IMR-90 (cell line): ENCODE results near the gene BASP1. TPM values are rescaled to one million over a fixed set of nuclear protein-coding genes. Genes with fewer than 3 reads are reported as not detected.

Experiments used
- ATAC-seq: fragments of 200-7000 bp; cut with Tn5 transposase; 2 replicates; pipeline ENCODE4 v1.9.1; 2020; ENCODE audit warnings: low read depth, mild to moderate bottlenecking, moderate library complexity
- BruUV-seq: library from RNA; stranded (reverse); fragments of 400-500 nt; replicated peaks from 2 replicates; lab custom pipeline; 2021; lab: Mats Ljungman, UMichigan
- CTCF ChIA-PET: fragments of 300-600 bp; formaldehyde crosslinking; extraction: SDS; loops from one replicate; lab custom pipeline; 2021; ENCODE audit warnings: antibody characterized with exemption; lab: Yijun Ruan, JAX
- POLR2A ChIA-PET: fragments of 300-600 bp; sonication (Branson Sonifier 250); formaldehyde crosslinking; loops from one replicate; lab custom pipeline; 2022; ENCODE audit warnings: antibody characterized with exemption; ENCODE audit not compliant: unreplicated experiment; lab: Charles Lee
- DNase-seq: peaks from one replicate; pipeline ENCODE4 v3.0.0; 2013
- H2AFZ ChIP-seq: replicated peaks from 2 replicates; pipeline ENCODE3; 2013; ENCODE audit warnings: low read length, mild to moderate bottlenecking; ENCODE audit not compliant: poor library complexity
- H2AK5ac ChIP-seq: 2 replicates; pipeline ENCODE4 v1.6.1; 2013; ENCODE audit warnings: low read depth, low read length, inconsistent platforms
- H2AK9ac ChIP-seq: replicated peaks from 2 replicates; pipeline ENCODE3; 2013; ENCODE audit warnings: mild to moderate bottlenecking, low read depth, low read length, moderate library complexity; ENCODE audit not compliant: poor library complexity
- H2BK120ac ChIP-seq: 2 replicates; pipeline ENCODE4 v1.6.1; 2013; ENCODE audit warnings: low read depth, low read length, inconsistent platforms
- H2BK15ac ChIP-seq: 3 replicates; pipeline ENCODE4 v1.6.1; 2013; ENCODE audit warnings: low read depth, low read length, inconsistent platforms
- H2BK20ac ChIP-seq: 2 replicates; pipeline ENCODE4 v1.6.1; 2013; ENCODE audit warnings: low read depth, mild to moderate bottlenecking, inconsistent platforms, low read length, moderate library complexity
- H2BK5ac ChIP-seq: 2 replicates; pipeline ENCODE4 v1.6.1; 2013; ENCODE audit warnings: mild to moderate bottlenecking, low read depth, low read length, inconsistent platforms; ENCODE audit not compliant: poor library complexity, severe bottlenecking
- H3K14ac ChIP-seq: replicated peaks from 2 replicates; pipeline ENCODE4 v1.6.1; 2013; ENCODE audit warnings: low read depth, low read length, inconsistent platforms
- H3K18ac ChIP-seq: 2 replicates; pipeline ENCODE4 v1.6.1; 2013; ENCODE audit warnings: low read depth, low read length, control low read depth
- H3K23ac ChIP-seq: 2 replicates; pipeline ENCODE4 v1.6.1; 2013; ENCODE audit warnings: low read depth, low read length, inconsistent platforms
- H3K27ac ChIP-seq: 2 replicates; pipeline ENCODE4 v1.5.1; 2013; ENCODE audit warnings: mild to moderate bottlenecking, control low read depth, low read length; ENCODE audit not compliant: insufficient read depth
- H3K27me3 ChIP-seq: 2 replicates; pipeline ENCODE4 v1.6.1; 2013; ENCODE audit warnings: low read length; ENCODE audit not compliant: control insufficient read depth, insufficient read depth
- H3K36me3 ChIP-seq: 2 replicates; pipeline ENCODE4 v1.6.1; 2013; ENCODE audit warnings: low read length, mixed read lengths; ENCODE audit not compliant: control insufficient read depth, insufficient read depth
- H3K4ac ChIP-seq: 2 replicates; pipeline ENCODE4 v1.6.1; 2013; ENCODE audit warnings: low read depth, low read length, inconsistent platforms
- H3K4me1 ChIP-seq: 2 replicates; pipeline ENCODE4 v1.6.1; 2013; ENCODE audit warnings: low read length, mixed read lengths; ENCODE audit not compliant: control insufficient read depth, insufficient read depth
- H3K4me2 ChIP-seq: 2 replicates; pipeline ENCODE4 v1.6.1; 2013; ENCODE audit warnings: low read depth, mild to moderate bottlenecking, control low read depth, low read length, moderate library complexity
- H3K4me3 ChIP-seq: 2 replicates; pipeline ENCODE4 v1.5.1; 2013; ENCODE audit warnings: low read depth, mild to moderate bottlenecking, control low read depth, low read length, moderate library complexity; ENCODE audit not compliant: insufficient read depth
- H3K56ac ChIP-seq: 2 replicates; pipeline ENCODE4 v1.6.1; 2013; ENCODE audit warnings: low read length, inconsistent platforms; ENCODE audit not compliant: insufficient read depth; ENCODE audit errors: extremely low read depth
- H3K79me1 ChIP-seq, 2 experiments: 2 replicates each; pipeline ENCODE4 v1.6.1; 2013; ENCODE audit warnings: low read length in 2 of 2, inconsistent platforms in 1 of 2, low read depth in 1 of 2
- H3K9ac ChIP-seq: 2 replicates; pipeline ENCODE4 v1.6.1; 2013; ENCODE audit warnings: low read depth, low read length, control low read depth
- H3K9me1 ChIP-seq: 2 replicates; pipeline ENCODE4 v1.6.1; 2013; ENCODE audit warnings: low read length, inconsistent platforms; ENCODE audit not compliant: insufficient read depth
- H3K9me3 ChIP-seq: 2 replicates; pipeline ENCODE4 v1.6.1; 2013; ENCODE audit warnings: low read length; ENCODE audit not compliant: control insufficient read depth, insufficient read depth
- H4K20me1 ChIP-seq: 2 replicates; pipeline ENCODE4 v1.6.1; 2013; ENCODE audit warnings: low read length, inconsistent platforms; ENCODE audit not compliant: insufficient read depth
- H4K5ac ChIP-seq: 2 replicates; pipeline ENCODE4 v1.6.1; 2013; ENCODE audit warnings: mild to moderate bottlenecking, low read depth, low read length, control low read depth
- H4K8ac ChIP-seq, 2 experiments: 2 replicates each; pipeline ENCODE4 v1.6.1; 2013; ENCODE audit warnings: low read depth in 2 of 2, low read length in 2 of 2, control low read depth in 1 of 2, inconsistent platforms in 1 of 2
- H4K91ac ChIP-seq: 2 replicates; pipeline ENCODE4 v1.6.1; 2013; ENCODE audit warnings: low read depth, low read length, inconsistent platforms; ENCODE audit not compliant: insufficient read depth
- BHLHE40 ChIP-seq: fragments of 150-350 bp; IDR thresholded peaks from 2 replicates; pipeline ENCODE4 v1.6.1; 2016; ENCODE audit warnings: mild to moderate bottlenecking, low read depth, low read length
- CEBPB ChIP-seq: IDR thresholded peaks from 2 replicates; pipeline ENCODE4 v1.6.1; 2012; ENCODE audit warnings: low read depth, low read length, improper control_type of control experiment
- CHD1 ChIP-seq: IDR thresholded peaks from 2 replicates; pipeline ENCODE4 v1.6.1; 2012; ENCODE audit warnings: low read depth, low read length, improper control_type of control experiment
- CTCF ChIP-seq: conservative IDR thresholded peaks from 2 replicates; pipeline ENCODE4 v1.5.1; 2012; ENCODE audit warnings: mild to moderate bottlenecking, low read depth, low read length, improper control_type of control experiment
- FOS ChIP-seq: fragments of 150-350 bp; IDR thresholded peaks from 2 replicates; pipeline ENCODE4 v1.6.1; 2016; ENCODE audit warnings: low read depth, low read length
- MAZ ChIP-seq: IDR thresholded peaks from 2 replicates; pipeline ENCODE4 v1.6.1; 2012; ENCODE audit warnings: low read depth, mild to moderate bottlenecking, low read length, improper control_type of control experiment, moderate library complexity, borderline replicate concordance
- POLR2A ChIP-seq: IDR thresholded peaks from 2 replicates; pipeline ENCODE4 v1.6.1; 2012; ENCODE audit warnings: mild to moderate bottlenecking, low read depth, low read length
- RAD21 ChIP-seq: IDR thresholded peaks from 2 replicates; pipeline ENCODE4 v1.6.1; 2012; ENCODE audit warnings: low read length, improper control_type of control experiment
- SMC3 ChIP-seq: fragments of 150-350 bp; IDR thresholded peaks from 2 replicates; pipeline ENCODE4 v1.6.1; 2016; ENCODE audit warnings: low read depth, mild to moderate bottlenecking, antibody characterized with exemption, low read length, moderate library complexity
- WGBS, 2 experiments: methylation state at CpG; one replicate each; pipeline versions ENCODE4 v1.1.5 to v1.1.7; 2013; ENCODE audit warnings: missing lambda C conversion rate in 2 of 2; ENCODE audit not compliant: insufficient read length in 1 of 2; ENCODE audit errors: extremely low coverage in 2 of 2; 5-methylcytosine and 5-hydroxymethylcytosine counted together
- dilution Hi-C: fragments of 300-500 bp; cut with HindIII; formaldehyde crosslinking; loops from one replicate; pipeline ENCODE4 v1.14.3; 2018; ENCODE audit warnings: low sequenced_read_pairs; ENCODE audit not compliant: unreplicated experiment
- in situ Hi-C: fragments of 300-500 bp; cut with MboI; formaldehyde crosslinking; loops from 3 replicates; pipeline ENCODE4 v1.14.3; 2019; ENCODE audit warnings: low sequenced_read_pairs, inconsistent platforms, mixed read lengths
- intact Hi-C: fragments of 100-400 bp; cut with micrococcal nuclease; formaldehyde crosslinking; loops from 2 replicates; pipeline ENCODE4 v1.10.0; 2022
- polyA plus RNA-seq, 3 experiments: library from polyadenylated mRNA; depleted of rRNA; stranded (reverse); fragments of >200 nt; gene quantifications; 2 replicates each; pipeline ENCODE4 v1.2.3, GENCODE V29; 2012; ENCODE audit warnings: low replicate concordance in 1 of 3
- total RNA-seq: library from RNA; depleted of rRNA; stranded (reverse); fragments of >200 nt; gene quantifications from 2 replicates; pipeline ENCODE4 v1.2.3, GENCODE V29; 2012
- TF ChIP-seq, protein P1 (sequence below): fragments of 150-350 bp; IDR thresholded peaks from 2 replicates; pipeline ENCODE4 v1.6.1; 2017; ENCODE audit warnings: mild to moderate bottlenecking, antibody characterized with exemption, low read length, low read depth
- TF ChIP-seq, protein P2 (sequence below): fragments of 150-350 bp; IDR thresholded peaks from 2 replicates; pipeline ENCODE4 v1.6.1; 2016; ENCODE audit warnings: low read depth, mild to moderate bottlenecking, low read length, moderate library complexity, borderline replicate concordance

The BASP1 gene
- total and polyA plus RNA-seq, 2 of the 4 experiments (the other 2 are of a cell fraction) = 39.6 to 103 TPM

DNA sequence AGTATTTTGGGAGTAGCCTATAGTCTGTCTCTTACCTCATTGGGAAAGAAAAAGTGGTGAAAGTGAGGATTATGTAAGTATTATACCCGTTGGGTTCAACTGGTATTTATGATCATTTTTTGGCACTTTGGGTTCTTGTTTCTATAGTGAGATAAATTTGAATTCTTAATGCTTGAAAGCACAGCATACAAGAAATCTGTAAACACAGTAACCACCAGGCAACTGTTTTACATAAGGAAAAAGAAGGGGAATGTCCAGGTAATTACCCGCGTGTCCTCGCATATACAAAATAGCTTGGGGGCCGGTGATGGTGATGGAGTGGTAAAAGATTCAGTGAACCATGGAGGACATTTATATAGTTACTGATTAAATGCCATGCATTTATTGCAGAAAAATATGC is 60.5 kb downstream of the BASP1 start:
- Histone ChIP-seq H3K23ac (no peak overlapping the region), H3K9me3 (no peaks in the 10 kb centered on the region), H3K56ac (no peak overlapping the region), H4K20me1 (peaks cover 24% of the 10 kb centered on the region), H3K79me1 (peaks cover 14 to 35% of the 10 kb centered on the region in 2 experiments), H3K4me3 (no peak overlapping the region), H3K9me1 (no peaks in the 10 kb centered on the region), H3K4ac (no peak overlapping the region), H2AK5ac (no peak overlapping the region), H3K18ac (no peak overlapping the region), H3K27ac (no peak overlapping the region), H3K4me2 (no peak overlapping the region), H3K27me3 (no peaks in the 10 kb centered on the region), H2BK15ac (no peak overlapping the region), H4K91ac (no peak overlapping the region), H2BK5ac (no peak overlapping the region), H2AK9ac (no peak overlapping the region), H3K14ac (no peak overlapping the region), H2BK120ac (no peak overlapping the region), H2AFZ (no peak overlapping the region), H3K9ac (no peak overlapping the region), H3K36me3 (peaks cover 26% of the 10 kb centered on the region), H4K8ac (no peak overlapping the region), H2BK20ac (no peak overlapping the region), H4K5ac (no peak overlapping the region), H3K4me1 (no peaks in the 10 kb centered on the region)
- ATAC-seq = no peak
- no TSS peak for BruUV-seq
- DNase-seq = no peak
- intact Hi-C loops = no loop called here
- ChIA-PET CTCF (interaction anchor here (0.5 kb wide), 1 partner anchor 97 kb away, joined by 3 read pairs; no protein-coding TSS in a partner anchor), POLR2A (no interaction called here)
- TF ChIP-seq CHD1 (no peak), FOS (no peak), CTCF (no peak), RAD21 (no peak), POLR2A (no peak), BHLHE40 (no peak), CEBPB (no peak), MAZ (no peak), SMC3 (no peak)
- TF ChIP-seq, protein P1, sequence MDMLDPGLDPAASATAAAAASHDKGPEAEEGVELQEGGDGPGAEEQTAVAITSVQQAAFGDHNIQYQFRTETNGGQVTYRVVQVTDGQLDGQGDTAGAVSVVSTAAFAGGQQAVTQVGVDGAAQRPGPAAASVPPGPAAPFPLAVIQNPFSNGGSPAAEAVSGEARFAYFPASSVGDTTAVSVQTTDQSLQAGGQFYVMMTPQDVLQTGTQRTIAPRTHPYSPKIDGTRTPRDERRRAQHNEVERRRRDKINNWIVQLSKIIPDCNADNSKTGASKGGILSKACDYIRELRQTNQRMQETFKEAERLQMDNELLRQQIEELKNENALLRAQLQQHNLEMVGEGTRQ = no peak
- TF ChIP-seq, protein P2, sequence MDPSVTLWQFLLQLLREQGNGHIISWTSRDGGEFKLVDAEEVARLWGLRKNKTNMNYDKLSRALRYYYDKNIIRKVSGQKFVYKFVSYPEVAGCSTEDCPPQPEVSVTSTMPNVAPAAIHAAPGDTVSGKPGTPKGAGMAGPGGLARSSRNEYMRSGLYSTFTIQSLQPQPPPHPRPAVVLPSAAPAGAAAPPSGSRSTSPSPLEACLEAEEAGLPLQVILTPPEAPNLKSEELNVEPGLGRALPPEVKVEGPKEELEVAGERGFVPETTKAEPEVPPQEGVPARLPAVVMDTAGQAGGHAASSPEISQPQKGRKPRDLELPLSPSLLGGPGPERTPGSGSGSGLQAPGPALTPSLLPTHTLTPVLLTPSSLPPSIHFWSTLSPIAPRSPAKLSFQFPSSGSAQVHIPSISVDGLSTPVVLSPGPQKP = no peak
- no CpG with 5 or more reads among the region's 5 CpGs for WGBS, 2 experiments
- dilution Hi-C loops = no loop called here
- in situ Hi-C loops = no loop called here
